ENCODE results near the gene RBM33. TPM values are rescaled to one million over a fixed set of nuclear protein-coding genes. Genes with fewer than 3 reads are reported as not detected.

RBM33 gene
- total RNA-seq, 1 experiment from 2014 or later = 81.8 TPM

GRCh38 chr7:155746188-155746587 lies 101.7 kb downstream of the RBM33 start (continued):
- no peak for TF ChIP-seq PREB (CRISPR knock-in tag; IDR thresholded peaks at IDR 0.05; ENCODE audit: borderline replicate concordance)
- no peak for TF ChIP-seq CBFB (CRISPR knock-in tag; IDR thresholded peaks at IDR 0.05; ENCODE audit: low read depth)
- no peak for TF ChIP-seq ZNF425 (CRISPR knock-in tag; conservative IDR thresholded peaks at IDR 0.05)
- no peak for TF ChIP-seq ZMAT4 (CRISPR knock-in tag; IDR thresholded peaks at IDR 0.05)
- no peak for TF ChIP-seq ATF6 (CRISPR knock-in tag; IDR thresholded peaks at IDR 0.05)
- TF ChIP-seq E2F5 (CRISPR knock-in tag; IDR thresholded peaks at IDR 0.05) = no peak
- TF ChIP-seq ZNF532 (CRISPR knock-in tag; IDR thresholded peaks at IDR 0.05; ENCODE audit: borderline replicate concordance) = no peak
- TF ChIP-seq ZNF512 (CRISPR knock-in tag; IDR thresholded peaks at IDR 0.05; ENCODE audit: borderline replicate concordance) = no peak

GRCh38 chr7:155747209-155747608 lies 102.7 kb downstream of the RBM33 start:
- Mint-ChIP-seq H3K27ac (0 out of 2 replicates have a peak overlapping the region, but pooled peaks have one; percentile 34), H3K4me1 (peaks cover 24% of the 10 kb centered on the region), H3K27me3 (ENCODE audit: low read depth) (no peaks in the 10 kb centered on the region), H3K4me3 (no peak overlapping the region), H3K36me3 (peaks cover 37% of the 10 kb centered on the region), H3K9me3 (no peaks in the 10 kb centered on the region)
- CTCF ChIA-PET = interaction anchor here (1.6 kb wide), 1 partner anchor 148 kb away, joined by 5 read pairs; no protein-coding TSS in a partner anchor
- DNase-seq (ENCODE audit: low spot score) (no peak), ATAC-seq (no peak)
- POLR2A ChIA-PET = no interaction called here
- TF ChIP-seq GTF2I (CRISPR knock-in tag; conservative IDR thresholded peaks at IDR 0.05) (no peak), ATF1 (CRISPR knock-in tag; IDR thresholded peaks at IDR 0.05) (no peak), HMGA2 (CRISPR knock-in tag; IDR thresholded peaks at IDR 0.05) (no peak), PREB (CRISPR knock-in tag; IDR thresholded peaks at IDR 0.05; ENCODE audit: borderline replicate concordance) (no peak), ZNF219 (CRISPR knock-in tag; IDR thresholded peaks at IDR 0.05; ENCODE audit: borderline replicate concordance) (no peak), E2F5 (CRISPR knock-in tag; IDR thresholded peaks at IDR 0.05) (no peak), IRF1 (CRISPR knock-in tag; IDR thresholded peaks at IDR 0.05) (no peak), NFE2L1 (CRISPR knock-in tag; IDR thresholded peaks at IDR 0.05) (no peak), ZNF263 (CRISPR knock-in tag; IDR thresholded peaks at IDR 0.05; ENCODE audit: low read depth) (no peak), ZNF121 (CRISPR knock-in tag; IDR thresholded peaks at IDR 0.05) (no peak), USF1 (CRISPR knock-in tag; IDR thresholded peaks at IDR 0.05) (no peak)

Measured in WTC11 (cell line).